ENCODE results near the gene IPMK. TPM values are rescaled to one million over a fixed set of nuclear protein-coding genes. Genes with fewer than 3 reads are reported as not detected.

IPMK gene
- total RNA-seq, 2 experiments from 2014 or later: 5.6 to 9.5 TPM

- H3K9me3 ChIP-seq (ENCODE audit: low read length): no peaks in the 10 kb centered on the region
- ChIA-PET CTCF (ENCODE audit: unreplicated experiment) (interaction anchor here (0.6 to 2.8 kb wide), 2 partner anchors 113 to 129 kb away, joined by 3 to 12 read pairs; no protein-coding TSS in a partner anchor), POLR2A (interaction anchor here (0.6 to 2.1 kb wide), 6 partner anchors 8 to 212 kb away, joined by 3 to 6 read pairs (median 4); no protein-coding TSS in a partner anchor)
- TF ChIP-seq EZH2phosphoT487 (IDR thresholded peaks at IDR 0.05; ENCODE audit: borderline replicate concordance, low read depth, low read length) (no peak), CTCF (conservative IDR thresholded peaks at IDR 0.05; ENCODE audit: low read length) (peak; percentile 94)
- intact Hi-C loops (cut with micrococcal nuclease; ENCODE audit: unreplicated experiment): loop anchor here (1.0 to 10.0 kb wide), 3 partner anchors 41 to 243 kb away; no protein-coding TSS in a partner anchor
- H3K36me3 ChIP-seq (ENCODE audit: insufficient read depth, low read length): peaks cover 58% of the 10 kb centered on the region; the same call in 1 of the 2 replicates
- no peak overlapping the region for H2AFZ ChIP-seq (ENCODE audit: low read length)
- no peaks in the 10 kb centered on the region for H3K4me1 ChIP-seq (ENCODE audit: insufficient read depth, low read length, poor library complexity, severe bottlenecking)
- no peak overlapping the region for H3K27ac ChIP-seq (ENCODE audit: low read depth, low read length, poor library complexity, severe bottlenecking)
- H3K4me2 ChIP-seq (ENCODE audit: low read length): no peak overlapping the region
- BruUV-seq (replicated peaks): no TSS peak
- H3K4me3 ChIP-seq (ENCODE audit: low read depth, low read length, poor library complexity, severe bottlenecking): no peak overlapping the region
- no peaks in the 10 kb centered on the region for H3K9me2 ChIP-seq (ENCODE audit: insufficient read depth, low read length)
- H4K20me1 ChIP-seq (ENCODE audit: insufficient read depth, low read length): 0 out of 2 replicates have a peak, but pooled peaks cover 5% of the 10 kb centered on the region
- peak; percentile 70 for DNase-seq (ENCODE audit: low spot score)
- H3K79me2 ChIP-seq (ENCODE audit: insufficient read depth, low read depth, low read length): no peaks in the 10 kb centered on the region
Observed at GRCh38 chr10:58291538-58292174, 24.0 kb upstream of the IPMK start.

GRCh38 chr10:58282615-58283014 lies 14.9 kb upstream of the IPMK start:
- TF ChIP-seq CTCF (conservative IDR thresholded peaks at IDR 0.05; ENCODE audit: low read length) (no peak), EZH2phosphoT487 (IDR thresholded peaks at IDR 0.05; ENCODE audit: borderline replicate concordance, low read depth, low read length) (no peak)
- peak; percentile 31 for DNase-seq (ENCODE audit: low spot score)
- ChIA-PET POLR2A (interaction anchor here (0.9 kb wide), 2 partner anchors 9 to 16 kb away, joined by 3 to 5 read pairs; no protein-coding TSS in a partner anchor), CTCF (ENCODE audit: unreplicated experiment) (no interaction called here)
- H2AFZ ChIP-seq (ENCODE audit: low read length): no peak overlapping the region
- intact Hi-C loops (cut with micrococcal nuclease; ENCODE audit: unreplicated experiment): no loop called here
- H3K9me2 ChIP-seq (ENCODE audit: insufficient read depth, low read length): no peaks in the 10 kb centered on the region
- H3K4me1 ChIP-seq (ENCODE audit: insufficient read depth, low read length, poor library complexity, severe bottlenecking): peaks cover 13% of the 10 kb centered on the region
- H4K20me1 ChIP-seq (ENCODE audit: insufficient read depth, low read length): peaks cover 9% of the 10 kb centered on the region; the same call in 1 of the 2 replicates
- H3K27ac ChIP-seq (ENCODE audit: low read depth, low read length, poor library complexity, severe bottlenecking): no peak overlapping the region
- peaks cover 8% of the 10 kb centered on the region; the same call in 1 of the 2 replicates for H3K79me2 ChIP-seq (ENCODE audit: insufficient read depth, low read depth, low read length)
- peak overlapping the region; percentile 20; the same call in 1 of the 2 replicates for H3K4me2 ChIP-seq (ENCODE audit: low read length)
- H3K36me3 ChIP-seq (ENCODE audit: insufficient read depth, low read length): peaks cover 75% of the 10 kb centered on the region
- BruUV-seq (replicated peaks): no TSS peak
- H3K9me3 ChIP-seq (ENCODE audit: low read length): no peaks in the 10 kb centered on the region
- H3K4me3 ChIP-seq (ENCODE audit: low read depth, low read length, poor library complexity, severe bottlenecking): no peak overlapping the region
